HG03175 (cell line): Measurements from ENCODE around the gene MRTFB.
A peak's percentile ranks its signal among the peaks of the same experiment; 100 is the strongest.
"Not testable (repeated sequence)": the region's sequence is repeated elsewhere in the genome, so short reads cannot be mapped to it uniquely, and the experiment has no call there.

Experiments used
- ATAC-seq: cut with Tn5 transposase; IDR thresholded peaks from one replicate; pipeline ENCODE4 v1.9.1; 2021; ENCODE audit warnings: mild to moderate bottlenecking, moderate library complexity; ENCODE audit not compliant: unreplicated experiment

MRTFB gene

GRCh38 chr16:14182999-14183398 is 111.9 kb downstream of the MRTFB start:
- no peak for ATAC-seq

- not testable (repeated sequence) for ATAC-seq
Measured at GRCh38 chr16:14183962-14184361, 112.8 kb downstream of the MRTFB start.

GRCh38 chr16:14186007-14186794 is 115.1 kb downstream of the MRTFB start:
- no peak for ATAC-seq

- ATAC-seq, result no peak
Measured at GRCh38 chr16:14186795-14187221, 115.7 kb downstream of the MRTFB start.

- no peak for ATAC-seq
Measured at GRCh38 chr16:14187517-14188338, 116.6 kb downstream of the MRTFB start.

GRCh38 chr16:14193316-14193871 is 122.3 kb downstream of the MRTFB start:
- ATAC-seq, result peak; percentile 89

- no peak for ATAC-seq
Measured at GRCh38 chr16:14194721-14195120, 123.6 kb downstream of the MRTFB start.

GRCh38 chr16:14196011-14196410 is 124.9 kb downstream of the MRTFB start:
- no peak for ATAC-seq

GRCh38 chr16:14196539-14196938 is 125.4 kb downstream of the MRTFB start:
- no peak for ATAC-seq

- no peak for ATAC-seq
Measured at GRCh38 chr16:14198012-14198411, 126.9 kb downstream of the MRTFB start.

- ATAC-seq, result no peak
Measured at GRCh38 chr16:14198572-14198971, 127.5 kb downstream of the MRTFB start.

- ATAC-seq, result no peak
Measured at GRCh38 chr16:14199199-14199598, 128.1 kb downstream of the MRTFB start.

GRCh38 chr16:14199624-14200023 is 128.5 kb downstream of the MRTFB start:
- ATAC-seq, result no peak

- ATAC-seq, result no peak
Measured at GRCh38 chr16:14202095-14202494, 131.0 kb downstream of the MRTFB start.

GRCh38 chr16:14202697-14203096 is 131.6 kb downstream of the MRTFB start:
- no peak for ATAC-seq

GRCh38 chr16:14203166-14203565 is 132.0 kb downstream of the MRTFB start:
- ATAC-seq, result no peak

- ATAC-seq, result no peak
Measured at GRCh38 chr16:14205666-14206065, 134.5 kb downstream of the MRTFB start.

GRCh38 chr16:14211856-14212543 is 140.9 kb downstream of the MRTFB start:
- ATAC-seq, result no peak

- ATAC-seq, result no peak
Measured at GRCh38 chr16:14215941-14216340, 144.8 kb downstream of the MRTFB start.

GRCh38 chr16:14219983-14220382 is 148.9 kb downstream of the MRTFB start:
- no peak for ATAC-seq

GRCh38 chr16:14223632-14224031 is 152.5 kb downstream of the MRTFB start:
- ATAC-seq, result no peak
